ENCODE measurements around the gene LCOR.

DNA sequence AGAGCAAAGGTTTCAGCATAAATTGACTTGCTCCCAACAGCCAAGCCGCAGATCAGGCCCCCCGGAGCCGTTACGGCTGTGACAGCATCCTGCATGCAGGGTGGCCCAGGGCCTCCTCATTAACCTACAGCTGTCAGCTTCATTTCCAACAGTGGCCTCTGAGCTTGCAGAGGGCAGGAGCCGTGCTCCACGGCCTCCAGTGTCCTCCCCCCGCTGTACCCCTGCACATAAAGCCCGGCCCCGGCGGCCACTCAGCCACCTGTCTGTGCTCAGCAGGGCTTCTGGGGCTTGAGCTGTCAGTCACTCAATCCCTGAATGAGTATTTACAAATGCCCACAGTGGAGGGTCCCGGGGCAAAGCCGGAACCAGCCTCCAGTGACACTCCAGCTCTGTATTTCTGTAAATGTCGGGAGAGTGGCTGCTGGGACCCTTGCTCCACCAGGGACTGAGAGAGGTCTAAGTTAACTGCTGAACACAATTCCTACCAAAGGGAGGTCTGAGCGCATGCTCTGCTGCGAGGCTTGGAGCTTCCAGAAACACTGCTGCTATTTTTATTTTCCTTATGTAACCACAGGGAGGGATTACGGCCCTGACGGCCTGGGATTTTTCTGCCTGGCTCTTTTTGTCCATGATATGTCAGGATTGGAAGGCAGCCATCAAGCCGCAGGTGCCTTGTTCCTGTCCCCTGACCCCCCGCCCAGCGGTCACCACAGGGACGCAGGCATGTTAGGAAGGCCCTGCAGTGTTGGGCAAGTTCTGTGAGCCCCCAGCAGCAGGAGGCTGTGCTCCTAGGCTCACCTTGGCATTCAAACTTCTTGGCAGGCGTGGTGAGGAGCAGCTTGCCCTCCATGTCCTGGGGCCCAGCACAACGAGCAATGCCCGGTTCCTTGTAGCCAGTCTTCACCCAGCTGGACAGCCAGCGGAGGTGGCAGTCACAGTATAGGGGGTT is 188.6 kb downstream of the LCOR start:
- TF ChIP-seq BRD9 (IDR thresholded peaks at IDR 0.05; ENCODE audit: low read depth, partially characterized antibody) = no peak
- TF ChIP-seq ZZZ3 (IDR thresholded peaks at IDR 0.05) = no peak
